GM19099 (cell line): Measurements from ENCODE around the gene BORCS5.

Source experiments
- POLR2A ChIP-seq: IDR thresholded peaks from 3 replicates; pipeline ENCODE4 v1.6.1; 2011; ENCODE audit warnings: low read depth; ENCODE audit not compliant: insufficient read length; ENCODE audit errors: extremely low read depth

The BORCS5 gene

DNA sequence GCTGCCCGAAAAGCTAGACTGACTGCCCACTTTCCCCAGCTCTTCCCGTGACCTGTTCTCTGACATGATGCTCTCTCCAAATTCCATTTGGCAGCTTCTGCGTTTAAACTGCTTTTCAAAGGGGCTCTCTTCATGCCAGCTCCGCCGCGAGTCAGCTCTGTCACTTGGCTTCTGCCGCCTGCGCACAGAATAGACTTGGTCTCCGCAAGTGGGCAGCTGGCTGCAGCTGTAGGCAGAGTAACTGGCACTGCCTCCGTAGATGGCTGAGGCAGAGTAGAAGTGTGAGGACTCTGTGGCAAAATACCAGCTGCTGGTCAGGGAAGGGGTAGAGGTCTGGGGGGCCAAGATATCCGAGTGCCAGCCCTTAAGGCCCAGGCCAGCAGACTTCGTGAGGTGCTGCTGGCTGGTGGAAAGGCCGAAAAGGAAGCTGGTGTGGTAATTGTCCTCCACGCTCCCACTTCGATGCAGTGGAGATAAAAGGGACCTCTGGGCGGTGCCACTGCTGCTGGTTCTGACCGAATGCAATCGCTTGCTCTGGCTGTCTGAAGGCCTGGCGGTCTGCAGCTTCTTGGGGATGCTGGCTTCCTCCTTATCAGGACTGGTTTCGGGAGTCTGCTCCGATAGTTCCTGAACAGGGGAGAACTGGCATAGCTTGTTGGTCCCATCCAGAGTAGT, 120.1 kb downstream of the BORCS5 start:
- no peak for TF ChIP-seq POLR2A

DNA sequence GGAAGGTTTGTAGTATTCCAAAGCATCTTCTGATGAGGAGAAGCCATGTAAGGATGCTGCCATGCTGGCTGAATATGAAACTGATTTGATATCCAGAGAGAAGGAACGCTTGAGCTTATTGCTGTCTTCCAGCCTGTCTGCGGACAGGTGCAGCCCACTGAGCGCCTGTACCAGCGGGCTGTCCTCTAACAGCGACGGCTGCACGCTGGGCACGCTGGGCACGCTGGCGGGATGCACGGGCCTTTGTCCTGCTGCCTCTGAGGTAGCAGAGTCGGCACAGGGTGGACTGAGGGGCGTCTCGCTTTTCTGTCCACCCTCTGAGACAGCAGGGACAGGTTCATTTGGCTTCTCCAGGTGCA, 120.6 kb downstream of the BORCS5 start:
- TF ChIP-seq POLR2A: no peak

DNA sequence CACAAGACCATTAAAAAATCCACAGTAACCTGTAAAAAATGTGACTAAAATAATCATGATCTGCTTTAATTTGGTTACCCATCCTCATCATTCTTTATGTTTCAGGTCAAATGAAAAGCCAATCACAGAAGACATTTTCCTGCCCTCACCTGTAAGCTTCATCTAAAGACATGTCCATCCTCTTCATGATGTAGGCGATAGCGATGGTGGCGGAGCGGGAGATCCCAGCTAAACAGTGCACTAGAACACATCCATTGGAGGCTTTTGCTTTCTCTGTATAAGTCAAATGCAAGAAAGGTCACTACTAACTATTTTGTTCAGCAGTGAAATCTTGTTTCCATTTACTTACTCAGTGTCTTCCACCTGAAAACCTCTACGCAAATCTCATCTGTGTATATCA, 123.2 kb downstream of the BORCS5 start:
- no peak for TF ChIP-seq POLR2A

DNA sequence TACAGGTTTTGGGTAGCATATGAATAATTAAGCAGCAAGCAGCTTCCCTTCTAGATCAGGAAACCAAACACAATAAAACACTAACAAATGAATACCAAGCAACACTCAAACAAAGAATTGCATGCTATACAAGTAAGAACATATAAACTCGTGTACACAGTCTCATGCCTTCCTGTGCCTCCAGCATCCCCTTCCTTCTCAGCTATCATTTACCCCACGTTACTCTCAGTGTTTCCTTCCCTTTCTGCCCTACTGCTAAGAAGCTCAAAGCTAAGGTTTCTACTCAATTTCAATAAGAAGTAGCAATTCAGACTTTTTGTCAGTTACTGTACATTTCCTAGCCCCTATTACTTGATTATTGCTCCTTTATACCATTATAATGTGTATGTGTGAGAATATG, 124.8 kb downstream of the BORCS5 start:
- no peak for TF ChIP-seq POLR2A

DNA sequence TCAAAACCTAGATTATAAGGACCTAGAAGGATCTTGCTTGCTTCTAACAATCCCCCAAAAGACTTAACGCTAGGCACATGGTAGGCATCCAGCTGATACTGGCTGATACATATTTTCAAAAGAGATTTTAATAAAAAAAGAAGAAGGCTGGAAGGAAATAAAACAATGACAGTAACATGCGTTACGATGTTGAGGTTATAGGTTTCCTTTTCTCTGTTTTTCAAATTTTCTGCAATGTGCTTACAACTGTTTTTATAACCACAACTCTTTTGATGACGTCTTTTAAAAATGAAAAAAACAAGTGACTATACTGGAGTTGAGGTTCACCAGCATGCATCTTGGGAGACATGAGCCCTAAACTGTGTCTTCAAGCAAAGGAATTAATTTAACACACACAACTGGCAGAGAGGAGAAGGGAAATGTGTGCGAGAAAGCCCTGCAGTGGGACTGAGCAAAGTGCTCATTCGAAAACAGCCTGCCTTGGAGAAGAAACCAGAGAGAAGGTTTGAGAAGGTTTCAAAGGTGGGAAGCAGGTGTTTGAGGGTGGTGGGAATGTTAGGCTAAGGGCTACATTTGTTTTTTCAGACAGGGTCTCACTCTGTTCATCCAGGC, 125.4 kb downstream of the BORCS5 start:
- no peak for TF ChIP-seq POLR2A

DNA sequence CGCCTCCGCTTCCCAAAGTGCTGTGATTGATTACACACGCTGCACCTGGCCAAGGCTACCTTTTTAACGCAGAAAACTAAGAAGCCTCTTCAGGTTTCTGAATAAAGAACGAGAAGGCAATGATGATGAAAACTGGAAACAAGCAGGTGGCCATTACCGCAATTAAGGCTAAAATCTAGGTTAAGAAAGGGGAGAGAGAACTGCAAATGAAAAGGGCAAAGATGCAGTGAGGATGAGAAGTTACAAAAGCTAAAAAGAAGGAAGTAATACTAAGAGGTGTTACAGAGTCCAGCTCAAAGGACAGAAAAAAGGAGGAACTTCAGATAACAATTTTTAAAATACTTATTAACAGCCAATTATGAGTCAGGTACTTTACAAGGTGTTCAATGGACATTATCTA, 126.1 kb downstream of the BORCS5 start:
- TF ChIP-seq POLR2A: no peak

DNA sequence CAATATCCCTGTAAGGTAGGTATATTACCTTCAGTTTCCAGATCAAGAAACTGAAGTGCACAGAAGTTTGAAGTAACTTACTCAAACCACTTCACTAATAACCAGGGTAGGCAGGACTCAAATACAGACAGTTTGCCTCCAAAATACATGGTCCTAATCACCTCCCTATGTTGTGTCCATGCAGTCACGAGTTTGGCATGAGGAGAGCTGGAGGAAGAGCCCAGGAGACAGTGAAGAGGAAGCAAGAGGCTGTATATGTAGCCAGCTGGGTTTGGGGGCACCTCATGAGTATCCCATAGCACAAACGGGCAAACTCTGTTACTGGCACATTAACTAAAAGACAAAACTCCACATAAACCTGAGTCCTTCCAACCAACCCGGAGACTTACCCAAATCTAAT, 126.6 kb downstream of the BORCS5 start:
- no peak for TF ChIP-seq POLR2A

DNA sequence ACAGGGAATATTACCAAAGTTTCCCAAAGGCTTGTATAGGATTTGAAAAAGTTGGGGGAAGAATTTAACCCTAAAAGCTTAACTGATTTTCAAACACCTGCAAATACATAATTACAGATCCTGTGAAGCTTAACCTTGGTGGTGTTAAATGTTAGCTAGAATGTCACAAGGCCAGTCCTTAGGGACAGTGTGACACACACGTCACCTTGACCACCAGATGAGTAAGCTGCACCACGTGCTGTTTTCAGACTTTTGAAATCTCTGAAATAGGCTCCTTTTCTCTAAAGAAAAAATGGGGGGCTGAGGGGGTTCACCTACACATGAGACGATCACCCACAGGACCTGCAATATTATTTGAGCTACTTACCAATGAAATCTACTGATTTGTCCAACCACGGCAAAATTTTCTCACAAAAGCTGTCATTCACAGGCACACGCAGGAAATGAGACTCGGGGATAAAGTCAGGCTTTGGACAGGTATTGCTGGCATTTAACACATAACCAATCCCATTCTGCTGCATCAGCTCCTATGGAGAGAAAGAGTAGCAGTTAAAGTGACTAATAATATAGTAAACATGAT, 129.9 kb downstream of the BORCS5 start:
- TF ChIP-seq POLR2A: no peak

DNA sequence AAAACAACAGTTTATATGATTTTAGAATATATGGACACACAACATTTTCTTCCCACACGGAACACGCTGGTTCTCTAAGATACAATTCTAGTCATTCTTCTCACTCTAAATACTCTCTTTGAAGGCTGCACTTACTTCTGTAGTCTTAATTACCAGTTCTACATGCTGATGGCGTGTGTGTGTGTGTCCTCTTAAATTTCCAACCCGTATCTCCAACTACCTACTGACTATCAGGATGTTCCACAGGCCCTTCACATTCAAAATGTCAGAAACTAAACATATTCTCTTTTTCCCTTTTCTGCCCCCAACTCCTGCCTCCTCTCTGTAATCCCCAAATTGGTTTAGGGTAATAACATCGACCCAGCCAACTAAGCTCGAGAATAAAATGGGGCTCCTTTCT, 130.6 kb downstream of the BORCS5 start:
- no peak for TF ChIP-seq POLR2A

DNA sequence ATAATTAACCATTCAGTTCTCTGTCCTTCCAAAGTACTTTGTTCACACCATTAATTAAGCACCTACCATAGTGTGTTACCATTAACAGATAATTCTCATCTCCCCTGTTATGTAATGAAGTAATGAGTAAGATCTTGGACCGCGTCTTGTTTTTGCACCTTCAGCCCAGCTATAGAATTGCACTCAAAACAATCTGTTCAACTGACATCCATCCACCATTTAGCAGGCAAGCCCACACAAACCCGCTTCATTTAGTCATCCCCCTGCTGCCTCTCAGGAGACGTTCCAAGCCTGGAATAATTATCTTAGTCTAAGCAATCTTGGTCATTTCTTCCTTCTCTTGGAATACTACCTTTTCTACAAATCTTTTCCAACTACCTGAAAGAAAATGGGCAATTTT, 131.4 kb downstream of the BORCS5 start:
- no peak for TF ChIP-seq POLR2A

DNA sequence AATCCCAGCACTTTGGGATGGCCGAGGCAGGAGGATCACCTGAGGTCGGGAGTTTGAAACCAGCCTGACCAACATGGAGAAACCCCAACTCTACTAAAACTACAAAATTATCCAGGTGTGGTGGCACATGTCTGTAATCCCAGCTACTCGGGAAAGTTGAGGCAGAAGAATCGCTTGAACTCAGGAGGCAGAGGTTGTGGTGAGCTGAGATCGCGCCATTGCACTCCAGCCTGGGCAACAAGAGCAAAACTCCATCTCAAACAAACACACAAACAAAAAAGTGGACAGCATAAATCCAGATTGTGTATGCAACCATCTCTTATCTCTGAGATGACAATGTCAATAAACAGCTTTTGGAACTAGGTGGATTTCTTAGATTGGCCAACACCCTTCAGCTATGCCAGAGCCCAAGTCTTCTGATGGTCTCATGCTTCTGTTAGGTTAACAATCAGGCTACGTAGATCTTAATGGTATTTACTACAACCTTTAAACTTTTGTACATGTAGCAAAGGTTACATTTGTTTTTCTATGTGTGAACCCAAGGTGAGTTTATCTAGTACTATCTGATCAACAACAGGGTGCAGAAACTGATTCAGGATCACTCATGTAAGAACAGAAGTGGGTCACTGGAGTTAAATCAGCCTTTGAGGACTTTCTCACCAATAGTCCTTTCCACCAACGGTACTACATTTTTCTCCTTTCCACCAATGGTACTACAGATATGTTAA, 132.1 kb downstream of the BORCS5 start:
- no peak for TF ChIP-seq POLR2A

DNA sequence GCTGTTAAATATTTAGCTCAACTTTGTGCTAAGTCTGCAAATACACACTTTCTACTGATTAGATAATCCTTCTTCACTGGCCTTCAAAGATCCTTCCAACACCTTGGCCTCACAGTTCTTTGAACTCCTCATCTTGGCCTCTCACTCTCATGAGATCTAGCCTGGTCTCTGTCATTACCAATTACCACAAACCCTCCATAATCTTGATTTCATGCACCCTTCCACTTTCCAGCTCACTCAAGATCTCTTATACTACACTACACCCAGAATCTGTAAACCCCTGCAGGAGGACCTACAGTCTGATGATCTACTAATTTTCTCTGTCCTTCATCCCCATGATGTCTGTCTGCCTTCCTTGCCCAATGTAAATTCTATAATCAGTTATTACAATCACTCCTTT, 134.7 kb downstream of the BORCS5 start:
- TF ChIP-seq POLR2A: no peak

DNA sequence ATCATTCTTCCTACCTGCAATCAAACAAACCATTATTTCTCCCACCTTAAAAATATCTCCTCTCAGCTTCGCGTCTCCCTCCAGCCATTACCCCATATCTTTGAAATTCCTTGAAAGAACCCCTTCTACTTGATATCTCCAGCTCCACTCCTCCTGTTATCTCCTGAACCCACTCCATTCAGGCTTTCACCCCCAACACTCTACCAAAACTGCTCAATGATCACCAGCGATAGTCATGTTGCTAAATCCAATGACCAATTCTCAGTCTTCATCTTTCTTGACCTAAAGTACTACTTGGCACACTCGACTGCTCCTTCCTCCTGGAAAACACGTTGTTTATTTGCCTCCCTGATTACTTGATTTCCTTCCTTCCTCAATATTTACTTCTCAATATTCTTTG, 135.7 kb downstream of the BORCS5 start:
- TF ChIP-seq POLR2A: no peak

DNA sequence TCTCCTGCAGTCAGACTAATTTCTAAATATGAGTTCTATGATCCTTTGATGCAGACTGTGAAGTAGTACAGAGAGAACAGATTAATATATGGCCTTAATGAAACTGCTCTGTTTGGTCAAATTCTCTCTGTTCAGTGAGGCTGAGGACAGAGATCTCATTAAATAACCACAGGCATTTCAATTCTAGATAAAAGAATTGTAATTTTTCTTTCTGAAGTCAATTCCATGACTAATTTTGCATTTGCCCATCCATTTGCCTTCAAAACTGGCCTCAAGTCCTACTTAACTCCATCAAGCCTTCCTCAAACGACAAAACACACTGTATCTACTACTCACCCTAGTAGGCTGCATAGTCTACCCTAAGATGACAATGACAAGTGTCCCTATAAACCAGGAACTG, 138.7 kb downstream of the BORCS5 start:
- no peak for TF ChIP-seq POLR2A

DNA sequence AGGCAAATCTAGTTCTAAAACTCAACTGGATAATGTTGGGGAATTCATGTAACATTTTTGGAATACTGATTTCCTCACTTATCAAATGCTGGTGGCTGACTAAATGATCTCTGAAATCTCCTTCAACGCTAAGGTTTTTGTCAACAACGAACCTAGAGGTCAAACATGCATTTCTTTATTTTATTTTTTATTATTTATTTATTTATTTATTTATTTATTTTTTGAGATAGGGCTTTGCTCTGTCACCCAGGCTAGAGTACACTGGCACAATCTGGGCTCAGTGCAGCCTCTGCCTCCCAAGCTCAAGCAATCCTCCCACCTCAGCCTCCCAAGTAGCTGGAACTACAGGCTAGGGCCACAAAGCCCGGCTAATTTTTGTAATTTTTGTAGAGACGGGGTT, 141.3 kb downstream of the BORCS5 start:
- no peak for TF ChIP-seq POLR2A
